ENCODE data around the gene SLC7A6. TPM values are rescaled to one million over a fixed set of nuclear protein-coding genes. Genes with fewer than 3 reads are reported as not detected.
A peak's percentile ranks its signal among the peaks of the same experiment; 100 is the strongest.

SLC7A6 gene
- total and polyA plus RNA-seq, 2 of the 13 experiments (the other 11 are each of a cell fraction or from before 2014, with no cell fraction given), result 35.8 to 70.8 TPM

- TF ChIP-seq PRDM15 (CRISPR knock-in tag; IDR thresholded peaks at IDR 0.05), result peak; percentile 73
- TF ChIP-seq ZIK1 (CRISPR knock-in tag; IDR thresholded peaks at IDR 0.05; ENCODE audit: borderline replicate concordance, low read depth), result peak; percentile 87
- TF ChIP-seq POLR2AphosphoS5 (IDR thresholded peaks at IDR 0.05; ENCODE audit: low read depth, low read length), result no peak; the same call in 1 of the 2 replicates
- no peak for TF ChIP-seq ATAD3A (CRISPR knock-in tag; IDR thresholded peaks at IDR 0.05)
- peak; percentile 81 for TF ChIP-seq CBFB (CRISPR knock-in tag; IDR thresholded peaks at IDR 0.05)
- TF ChIP-seq SUZ12 (IDR thresholded peaks at IDR 0.05; ENCODE audit: low read depth, low read length), result no peak; the same call in 1 of the 2 replicates
- TF ChIP-seq ZBTB38 (CRISPR knock-in tag; IDR thresholded peaks at IDR 0.05), result no peak; the same call in 1 of the 2 replicates
- peak; percentile 72 for TF ChIP-seq CEBPG (CRISPR knock-in tag; IDR thresholded peaks at IDR 0.05)
- TF ChIP-seq DPF2 (CRISPR knock-in tag; IDR thresholded peaks at IDR 0.05; ENCODE audit: borderline replicate concordance, low read depth), result no peak
- TF ChIP-seq CEBPB (IDR thresholded peaks at IDR 0.05; ENCODE audit: borderline replicate concordance, low read depth, low read length), result peak; percentile 80; the same call in 1 of the 2 replicates
- TF ChIP-seq YEATS2 (CRISPR knock-in tag; IDR thresholded peaks at IDR 0.05; ENCODE audit: borderline replicate concordance), result peak; percentile 74
- TF ChIP-seq DNMT1 (CRISPR knock-in tag; IDR thresholded peaks at IDR 0.05), result no peak
- TF ChIP-seq ZNF280B (CRISPR knock-in tag; IDR thresholded peaks at IDR 0.05; ENCODE audit: borderline replicate concordance), result peak; percentile 70; the same call in 1 of the 2 replicates
- no peak for TF ChIP-seq ZNF562 (CRISPR knock-in tag; IDR thresholded peaks at IDR 0.05; ENCODE audit: borderline replicate concordance)
- TF ChIP-seq HOXA5 (CRISPR knock-in tag; IDR thresholded peaks at IDR 0.05), result peak; percentile 83; the same call in 1 of the 2 replicates
- TF ChIP-seq HOXA7 (CRISPR knock-in tag; IDR thresholded peaks at IDR 0.05), result no peak
- no peak for TF ChIP-seq ONECUT2 (CRISPR knock-in tag; IDR thresholded peaks at IDR 0.05)
- TF ChIP-seq NR2F6 (IDR thresholded peaks at IDR 0.05), result no peak
- TF ChIP-seq NR2F6 (CRISPR knock-in tag; IDR thresholded peaks at IDR 0.05), result no peak; the same call in 1 of the 2 replicates
- no peak for TF ChIP-seq PPARG (CRISPR knock-in tag; conservative IDR thresholded peaks at IDR 0.05)
- peak; percentile 77 for TF ChIP-seq RBFOX2 (IDR thresholded peaks at IDR 0.05; ENCODE audit: low read depth, low read length)
- TF ChIP-seq MYC (CRISPR knock-in tag; IDR thresholded peaks at IDR 0.05; ENCODE audit: borderline replicate concordance), result peak; percentile 83
- TF ChIP-seq ISL2 (CRISPR knock-in tag; IDR thresholded peaks at IDR 0.05), result peak; percentile 48
- no peak for TF ChIP-seq ZNF570 (CRISPR knock-in tag; IDR thresholded peaks at IDR 0.05; ENCODE audit: borderline replicate concordance)
- peak; percentile 60; the same call in 1 of the 2 replicates for TF ChIP-seq MAF1 (CRISPR knock-in tag; IDR thresholded peaks at IDR 0.05; ENCODE audit: borderline replicate concordance)
These were observed 19.1 kb upstream of the SLC7A6 start, which contains the start of gene PLA2G15 (continued) for GRCh38 chr16:68244903-68245853.
